K562 (cell line): ENCODE data around the gene DUS1L. TPM values are rescaled to one million over a fixed set of nuclear protein-coding genes. Genes with fewer than 3 reads are reported as not detected.

ENCODE experiments used
- ETS1 ChIP-seq: conservative IDR thresholded peaks from 2 replicates; pipeline ENCODE4 v1.6.1; 2011; ENCODE audit warnings: low read depth, mild to moderate bottlenecking, low read length; ENCODE audit not compliant: control insufficient read depth
- ETS2 ChIP-seq: IDR thresholded peaks from 2 replicates; pipeline ENCODE4 v1.6.1; 2016; ENCODE audit warnings: borderline replicate concordance, missing genetic modification characterization, mild to moderate bottlenecking, moderate library complexity, missing compliant biosample characterization; ENCODE audit not compliant: poor library complexity, severe bottlenecking
- GATAD2A ChIP-seq: fragments of 450-650 bp; IDR thresholded peaks from 2 replicates; pipeline ENCODE4 v1.6.1; 2017
- KLF1 ChIP-seq: fragments of 450-650 bp; IDR thresholded peaks from 2 replicates; pipeline ENCODE4 v1.6.1; 2016; ENCODE audit warnings: missing genetic modification characterization, missing compliant biosample characterization
- POLR2H ChIP-seq: IDR thresholded peaks from 2 replicates; pipeline ENCODE4 v1.6.1; 2016; ENCODE audit warnings: missing genetic modification characterization, low read depth, mild to moderate bottlenecking, control low read depth, missing compliant biosample characterization, moderate library complexity
- SIN3B ChIP-seq: fragments of 450-650 bp; IDR thresholded peaks from 2 replicates; pipeline ENCODE4 v1.6.1; 2017; ENCODE audit warnings: low read depth, mild to moderate bottlenecking, moderate library complexity
- SMAD3 ChIP-seq: fragments of 450-650 bp; formaldehyde crosslinking; conservative IDR thresholded peaks from 2 replicates; pipeline ENCODE4 v1.4.0; 2020; ENCODE audit warnings: mild to moderate bottlenecking
- YY1 ChIP-seq, 3 experiments: IDR thresholded peaks; 2 replicates each; pipeline ENCODE4 v1.6.1; 2011; ENCODE audit warnings: low read length in 2 of 3, mild to moderate bottlenecking in 2 of 3, moderate library complexity in 2 of 3, borderline replicate concordance in 1 of 3, control low read depth in 1 of 3, low read depth in 1 of 3; ENCODE audit not compliant: insufficient read depth in 3 of 3, insufficient replicate concordance in 2 of 3, control insufficient read depth in 1 of 3, insufficient read length in 1 of 3; ENCODE audit errors: extremely low read depth in 1 of 3
- ZMIZ1 ChIP-seq, 2 experiments: fragments of 150-350 bp in 1 of 2; IDR thresholded peaks; 2 replicates each; pipeline ENCODE4 v1.6.1; 2012 to 2016; ENCODE audit warnings: low read depth in 2 of 2, low read length in 2 of 2, mild to moderate bottlenecking in 1 of 2, moderate library complexity in 1 of 2
- polyA plus RNA-seq, 8 experiments: library from polyadenylated mRNA; depleted of rRNA in 4 of 8; stranded (reverse) in 5 of 8; unstranded in 3 of 8; fragments of >200 nt; fragmentation: Nextera tagmentation in 2 of 8; fragmentation: Illumina TruSeq in 1 of 8; extraction: Ambion mirVana in 2 of 8; extraction: Trizol in 1 of 8; gene quantifications; 2 replicates each; pipeline versions ENCODE4 v1.2.1 to v1.2.3, GENCODE V29; 2011 to 2014; ENCODE audit warnings: inconsistent platforms in 1 of 8, missing spikeins in 1 of 8
- total RNA-seq, 7 experiments: library from RNA; depleted of rRNA in 6 of 7; stranded (reverse); fragments of >200 nt in 6 of 7; fragmentation: Illumina TruSeq in 2 of 7; extraction: Trizol in 2 of 7; gene quantifications; 2 replicates each; pipeline versions ENCODE4 v1.2.1 to v1.2.3, GENCODE V29; 2011 to 2021; ENCODE audit warnings: low replicate concordance in 1 of 7
- TF ChIP-seq, protein P1 (sequence below): sonication (generic); formaldehyde crosslinking; IDR thresholded peaks from 2 replicates; pipeline ENCODE4 v1.8.0; 2022; ENCODE audit warnings: mild to moderate bottlenecking, missing genetic modification reagents

Gene DUS1L
- total and polyA plus RNA-seq, 9 of the 15 experiments (the other 6 are each of a cell fraction or from before 2014, with no cell fraction given): 7.8 to 210 (median 83.9) TPM

- no peak for TF ChIP-seq POLR2H (tag)
- no peak for TF ChIP-seq ETS2 (tag)
- TF ChIP-seq SIN3B: peak; percentile 33; the same call in 1 of the 2 replicates
- TF ChIP-seq, protein P1, sequence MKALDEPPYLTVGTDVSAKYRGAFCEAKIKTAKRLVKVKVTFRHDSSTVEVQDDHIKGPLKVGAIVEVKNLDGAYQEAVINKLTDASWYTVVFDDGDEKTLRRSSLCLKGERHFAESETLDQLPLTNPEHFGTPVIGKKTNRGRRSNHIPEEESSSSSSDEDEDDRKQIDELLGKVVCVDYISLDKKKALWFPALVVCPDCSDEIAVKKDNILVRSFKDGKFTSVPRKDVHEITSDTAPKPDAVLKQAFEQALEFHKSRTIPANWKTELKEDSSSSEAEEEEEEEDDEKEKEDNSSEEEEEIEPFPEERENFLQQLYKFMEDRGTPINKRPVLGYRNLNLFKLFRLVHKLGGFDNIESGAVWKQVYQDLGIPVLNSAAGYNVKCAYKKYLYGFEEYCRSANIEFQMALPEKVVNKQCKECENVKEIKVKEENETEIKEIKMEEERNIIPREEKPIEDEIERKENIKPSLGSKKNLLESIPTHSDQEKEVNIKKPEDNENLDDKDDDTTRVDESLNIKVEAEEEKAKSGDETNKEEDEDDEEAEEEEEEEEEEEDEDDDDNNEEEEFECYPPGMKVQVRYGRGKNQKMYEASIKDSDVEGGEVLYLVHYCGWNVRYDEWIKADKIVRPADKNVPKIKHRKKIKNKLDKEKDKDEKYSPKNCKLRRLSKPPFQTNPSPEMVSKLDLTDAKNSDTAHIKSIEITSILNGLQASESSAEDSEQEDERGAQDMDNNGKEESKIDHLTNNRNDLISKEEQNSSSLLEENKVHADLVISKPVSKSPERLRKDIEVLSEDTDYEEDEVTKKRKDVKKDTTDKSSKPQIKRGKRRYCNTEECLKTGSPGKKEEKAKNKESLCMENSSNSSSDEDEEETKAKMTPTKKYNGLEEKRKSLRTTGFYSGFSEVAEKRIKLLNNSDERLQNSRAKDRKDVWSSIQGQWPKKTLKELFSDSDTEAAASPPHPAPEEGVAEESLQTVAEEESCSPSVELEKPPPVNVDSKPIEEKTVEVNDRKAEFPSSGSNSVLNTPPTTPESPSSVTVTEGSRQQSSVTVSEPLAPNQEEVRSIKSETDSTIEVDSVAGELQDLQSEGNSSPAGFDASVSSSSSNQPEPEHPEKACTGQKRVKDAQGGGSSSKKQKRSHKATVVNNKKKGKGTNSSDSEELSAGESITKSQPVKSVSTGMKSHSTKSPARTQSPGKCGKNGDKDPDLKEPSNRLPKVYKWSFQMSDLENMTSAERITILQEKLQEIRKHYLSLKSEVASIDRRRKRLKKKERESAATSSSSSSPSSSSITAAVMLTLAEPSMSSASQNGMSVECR (CRISPR knock-in tag): peak; percentile 97
- 0 out of 2 replicates have a peak, but pooled peaks have one; percentile 38 for TF ChIP-seq KLF1 (tag)
- TF ChIP-seq GATAD2A: no peak
- TF ChIP-seq YY1 (IDR thresholded peaks at IDR 0.05; ENCODE audit: borderline replicate concordance in 1 of 3, control insufficient read depth in 1 of 3, extremely low read depth in 1 of 3, insufficient read depth in 3 of 3, insufficient read length in 1 of 3, insufficient replicate concordance in 2 of 3, low read depth in 1 of 3, low read length in 2 of 3): peak in 2 of 3 experiments; percentile 49 to 73
- no peak; the same call in 1 of the 2 replicates for TF ChIP-seq ETS1
- TF ChIP-seq ZMIZ1 (IDR thresholded peaks at IDR 0.05; ENCODE audit: low read depth in 2 of 2, low read length in 2 of 2): no peak
- no peak for TF ChIP-seq SMAD3 (CRISPR knock-in tag)
Observed at GRCh38 chr17:82022310-82022980, 43.2 kb downstream of the DUS1L start, which contains the start of gene CENPX (continued).
